Cardiac muscle cell (in vitro differentiated cells and primary cell): Measurements from ENCODE around the gene SLC25A48. TPM values are rescaled to one million over a fixed set of nuclear protein-coding genes. Genes with fewer than 3 reads are reported as not detected.

Source experiments
- DNase-seq, 2 donors: peaks; one replicate each; pipeline versions ENCODE4 v3.0.0 to v3.0.0-alpha.2; 2010 to 2017; ENCODE audit warnings: low read depth in 1 of 2, low spot score in 1 of 2
- H3K27ac ChIP-seq: fragments of 200-600 bp; sonication (generic); 2 replicates; pipeline ENCODE4 v1.5.1; 2016
- H3K27me3 ChIP-seq: fragments of 200-600 bp; sonication (generic); 2 replicates; pipeline ENCODE4 v1.6.0; 2016; ENCODE audit warnings: control low read depth
- H3K36me3 ChIP-seq: fragments of 200-600 bp; sonication (generic); 2 replicates; pipeline ENCODE4 v1.5.1; 2016; ENCODE audit warnings: control low read depth
- H3K4me1 ChIP-seq: fragments of 200-600 bp; sonication (generic); 2 replicates; pipeline ENCODE4 v1.8.1; 2017; ENCODE audit warnings: low read depth, mild to moderate bottlenecking, mixed run types
- H3K4me3 ChIP-seq: fragments of 200-600 bp; sonication (generic); 2 replicates; pipeline ENCODE4 v1.5.1; 2016; ENCODE audit warnings: mild to moderate bottlenecking
- H3K9me3 ChIP-seq: fragments of 200-600 bp; sonication (generic); 2 replicates; pipeline ENCODE4 v1.5.1; 2017; ENCODE audit warnings: low read depth, mild to moderate bottlenecking, control low read depth
- polyA plus RNA-seq: library from polyadenylated mRNA; unstranded; fragments of >200 nt; fragmentation: Nextera tagmentation; extraction: Ambion mirVana; gene quantifications from 2 replicates; pipeline ENCODE4 v1.2.1, GENCODE V29; 2016
- total RNA-seq: library from RNA; depleted of rRNA; stranded (reverse); fragments of >200 nt; gene quantifications from 2 replicates; pipeline ENCODE4 v1.2.3, GENCODE V29; 2016
- TF ChIP-seq, protein P1 (sequence below): IDR thresholded peaks from 2 replicates; pipeline ENCODE4 v1.5.1; 2012; ENCODE audit warnings: low read depth, mild to moderate bottlenecking, low read length

Gene SLC25A48
- total and polyA plus RNA-seq, 2 experiments from 2014 or later, result 0.09 to 0.13 TPM

DNA sequence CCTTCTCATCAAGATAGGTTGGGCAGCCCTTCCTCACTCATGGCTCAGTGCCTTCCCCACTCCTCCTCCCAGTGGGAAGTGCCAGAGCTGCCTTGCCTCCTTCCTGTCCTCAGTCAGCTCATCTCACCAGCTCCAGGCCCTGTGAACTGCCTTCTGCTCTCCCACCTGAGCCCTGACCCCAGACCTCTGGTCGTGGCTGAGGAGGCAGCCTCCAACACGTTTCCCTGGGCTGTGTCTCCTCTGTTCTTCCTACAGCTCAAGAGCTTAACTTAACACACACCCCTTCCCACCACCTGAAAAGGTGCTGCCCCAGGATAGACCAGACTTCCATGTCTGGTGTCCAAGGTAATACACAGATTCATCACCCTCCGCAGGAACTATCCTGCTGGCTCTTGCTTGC is 40.0 kb downstream of the SLC25A48 start:
- TF ChIP-seq, protein P1, sequence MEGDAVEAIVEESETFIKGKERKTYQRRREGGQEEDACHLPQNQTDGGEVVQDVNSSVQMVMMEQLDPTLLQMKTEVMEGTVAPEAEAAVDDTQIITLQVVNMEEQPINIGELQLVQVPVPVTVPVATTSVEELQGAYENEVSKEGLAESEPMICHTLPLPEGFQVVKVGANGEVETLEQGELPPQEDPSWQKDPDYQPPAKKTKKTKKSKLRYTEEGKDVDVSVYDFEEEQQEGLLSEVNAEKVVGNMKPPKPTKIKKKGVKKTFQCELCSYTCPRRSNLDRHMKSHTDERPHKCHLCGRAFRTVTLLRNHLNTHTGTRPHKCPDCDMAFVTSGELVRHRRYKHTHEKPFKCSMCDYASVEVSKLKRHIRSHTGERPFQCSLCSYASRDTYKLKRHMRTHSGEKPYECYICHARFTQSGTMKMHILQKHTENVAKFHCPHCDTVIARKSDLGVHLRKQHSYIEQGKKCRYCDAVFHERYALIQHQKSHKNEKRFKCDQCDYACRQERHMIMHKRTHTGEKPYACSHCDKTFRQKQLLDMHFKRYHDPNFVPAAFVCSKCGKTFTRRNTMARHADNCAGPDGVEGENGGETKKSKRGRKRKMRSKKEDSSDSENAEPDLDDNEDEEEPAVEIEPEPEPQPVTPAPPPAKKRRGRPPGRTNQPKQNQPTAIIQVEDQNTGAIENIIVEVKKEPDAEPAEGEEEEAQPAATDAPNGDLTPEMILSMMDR, result no peak
- no peaks in the 10 kb centered on the region for H3K27me3 ChIP-seq
- H3K4me1 ChIP-seq, result peaks cover 19% of the 10 kb centered on the region
- DNase-seq, result no peak
- no peaks in the 10 kb centered on the region for H3K9me3 ChIP-seq
- no peaks in the 10 kb centered on the region for H3K36me3 ChIP-seq
- no peak overlapping the region for H3K4me3 ChIP-seq
- H3K27ac ChIP-seq, result no peak overlapping the region

DNA sequence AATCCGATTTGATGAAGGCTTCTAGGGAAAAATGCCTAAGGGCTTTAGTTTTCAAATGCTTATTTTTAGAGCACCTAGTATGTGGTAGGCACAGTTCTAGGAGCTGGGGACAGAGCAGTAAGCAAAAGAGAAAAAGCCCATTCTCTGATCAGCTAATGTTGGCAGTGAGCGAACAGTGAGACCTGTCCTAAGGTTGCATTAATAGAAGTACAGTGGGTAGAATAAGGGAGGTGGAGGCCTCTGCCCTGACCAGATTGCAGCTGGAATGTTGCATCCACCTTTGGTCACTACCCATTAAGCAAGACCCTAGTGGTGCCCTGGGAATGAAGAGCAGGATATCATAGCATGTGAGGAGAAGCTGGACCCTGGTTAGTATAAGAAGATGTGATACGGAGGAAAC is 41.1 kb downstream of the SLC25A48 start:
- H3K4me1 ChIP-seq, result peaks cover 19% of the 10 kb centered on the region
- no peaks in the 10 kb centered on the region for H3K27me3 ChIP-seq
- TF ChIP-seq, protein P1, result no peak
- H3K36me3 ChIP-seq, result no peaks in the 10 kb centered on the region
- H3K27ac ChIP-seq, result no peak overlapping the region
- DNase-seq, result no peak
- H3K4me3 ChIP-seq, result no peak overlapping the region
- H3K9me3 ChIP-seq, result no peaks in the 10 kb centered on the region

DNA sequence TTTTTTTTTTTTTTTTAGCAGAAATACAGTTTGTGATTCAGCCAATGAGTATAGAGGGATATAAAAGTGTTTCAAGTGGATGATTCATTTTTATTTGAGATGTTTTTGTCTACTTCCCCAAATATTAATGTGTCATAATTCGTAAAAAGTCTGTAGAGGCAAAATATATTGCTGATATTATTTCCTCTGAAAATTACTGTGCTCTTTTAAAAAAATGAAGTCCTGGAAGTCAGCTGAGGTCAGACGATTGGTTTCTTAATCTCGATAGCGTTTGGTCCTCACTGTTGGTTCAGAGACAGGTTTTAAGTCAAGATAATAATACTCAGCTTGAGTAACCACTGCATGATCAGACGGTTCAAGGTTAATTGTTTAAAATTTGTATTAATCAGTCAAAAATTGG is 41.7 kb downstream of the SLC25A48 start:
- Histone ChIP-seq H3K4me3 (no peak overlapping the region), H3K27ac (no peak overlapping the region), H3K27me3 (no peaks in the 10 kb centered on the region), H3K36me3 (no peaks in the 10 kb centered on the region), H3K9me3 (no peaks in the 10 kb centered on the region), H3K4me1 (peaks cover 19% of the 10 kb centered on the region)
- no peak for DNase-seq
- TF ChIP-seq, protein P1, result no peak

DNA sequence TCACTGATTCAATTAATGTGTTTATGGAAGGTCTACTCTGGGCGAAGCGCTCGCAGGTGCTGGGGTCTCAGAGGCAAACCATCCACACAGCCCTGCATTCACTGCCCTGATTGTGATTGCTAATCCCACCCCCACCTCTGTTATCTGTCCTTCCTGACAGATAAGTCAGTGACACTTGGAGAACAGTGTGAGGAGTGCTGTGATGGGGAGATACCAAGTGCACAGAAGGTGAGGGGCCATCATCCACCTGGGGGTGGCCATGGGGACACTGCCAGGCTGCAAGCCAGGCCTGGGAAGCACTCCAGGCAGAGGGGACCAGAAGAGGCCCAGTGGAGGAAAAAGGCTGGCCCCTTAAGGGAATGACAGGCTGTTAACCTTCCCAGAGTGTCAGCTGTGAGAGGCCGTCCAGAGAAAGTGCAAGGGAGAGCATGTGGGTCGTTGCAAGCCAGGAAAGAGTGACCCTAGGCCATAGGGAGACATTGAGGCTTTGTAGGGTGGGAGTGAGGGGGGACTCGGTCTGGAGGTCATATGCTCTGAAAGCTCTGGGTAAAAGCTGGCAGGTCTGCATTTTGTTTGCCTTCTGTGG is 43.2 kb downstream of the SLC25A48 start:
- TF ChIP-seq, protein P1, result no peak
- Histone ChIP-seq H3K36me3 (no peaks in the 10 kb centered on the region), H3K9me3 (no peaks in the 10 kb centered on the region), H3K27me3 (no peaks in the 10 kb centered on the region), H3K27ac (no peak overlapping the region), H3K4me3 (no peak overlapping the region), H3K4me1 (peaks cover 19% of the 10 kb centered on the region)
- DNase-seq, result peak in 1 of 2 donors; percentile 59

DNA sequence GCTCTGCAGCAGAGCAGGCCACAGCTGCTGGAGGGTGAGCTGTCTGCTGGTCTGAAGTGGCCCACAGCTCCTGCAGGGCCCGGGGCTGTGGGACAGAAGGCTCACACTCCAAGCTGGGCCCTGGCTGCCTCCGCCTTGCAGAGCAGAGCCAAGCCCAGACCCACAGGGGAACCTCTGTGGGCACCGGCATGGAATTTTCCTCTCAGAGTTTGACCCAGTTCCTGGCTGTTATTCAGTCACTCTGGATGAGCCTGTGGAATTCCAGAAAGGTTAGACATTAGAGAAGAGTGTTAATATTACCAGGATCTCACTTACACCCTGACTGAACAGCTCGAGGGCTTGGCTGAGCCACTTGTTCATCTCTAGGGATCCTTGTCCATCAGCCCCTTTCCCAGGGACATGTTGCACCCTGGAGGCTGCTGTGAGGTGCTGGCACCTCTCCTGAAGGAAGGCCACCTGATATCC is 43.7 kb downstream of the SLC25A48 start:
- no peaks in the 10 kb centered on the region for H3K36me3 ChIP-seq
- no peak for DNase-seq
- peaks cover 19% of the 10 kb centered on the region for H3K4me1 ChIP-seq
- no peak overlapping the region for H3K4me3 ChIP-seq
- no peaks in the 10 kb centered on the region for H3K27me3 ChIP-seq
- TF ChIP-seq, protein P1, result no peak
- peak overlapping the region; percentile 31 for H3K27ac ChIP-seq
- no peaks in the 10 kb centered on the region for H3K9me3 ChIP-seq
